DND-41 (cell line): Measurements from ENCODE around the gene WAPL.
"Not testable (repeated sequence)": the region's sequence is repeated elsewhere in the genome, so short reads cannot be mapped to it uniquely, and the experiment has no call there.

Source experiments
- ATAC-seq: fragments of 200-7000 bp; cut with Tn5 transposase; 3 replicates; pipeline ENCODE4 v1.9.1; 2021; ENCODE audit warnings: low read depth; ENCODE audit not compliant: insufficient read depth
- DNase-seq: peaks from one replicate; pipeline ENCODE4 v3.0.0-alpha.2; 2020
- H2AFZ ChIP-seq: 2 replicates; pipeline ENCODE4 v1.6.0; 2012; ENCODE audit warnings: low read depth, low read length
- H3K27ac ChIP-seq: 2 replicates; pipeline ENCODE4 v1.5.1; 2012; ENCODE audit warnings: low read length, inconsistent platforms
- H3K27me3 ChIP-seq: fragments of 200-600 bp; sonication (generic); 2 replicates; pipeline ENCODE4 v1.6.0; 2012; ENCODE audit warnings: low read length, mild to moderate bottlenecking, inconsistent platforms; ENCODE audit not compliant: insufficient read depth, poor library complexity
- H3K36me3 ChIP-seq: 2 replicates; pipeline ENCODE4 v1.5.1; 2012; ENCODE audit warnings: low read length, inconsistent platforms; ENCODE audit not compliant: insufficient read depth
- H3K4me1 ChIP-seq: 2 replicates; pipeline ENCODE4 v1.5.1; 2012; ENCODE audit warnings: mild to moderate bottlenecking, low read length; ENCODE audit not compliant: insufficient read depth
- H3K4me2 ChIP-seq: 2 replicates; pipeline ENCODE4 v1.6.0; 2012; ENCODE audit warnings: mild to moderate bottlenecking, moderate library complexity, low read length, inconsistent platforms; ENCODE audit not compliant: insufficient read depth
- H3K4me3 ChIP-seq, 2 experiments: fragments of 200-600 bp in 1 of 2; shearing (Covaris generic) in 1 of 2; 2 replicates each; pipeline ENCODE4 v1.5.1; 2012 to 2016; ENCODE audit warnings: inconsistent platforms in 2 of 2, low read length in 2 of 2, mild to moderate bottlenecking in 2 of 2, low read depth in 1 of 2, moderate library complexity in 1 of 2
- H3K79me2 ChIP-seq: 2 replicates; pipeline ENCODE4 v1.6.0; 2012; ENCODE audit warnings: low read length, inconsistent platforms; ENCODE audit not compliant: insufficient read depth
- H3K9ac ChIP-seq: 2 replicates; pipeline ENCODE4 v1.6.0; 2012; ENCODE audit warnings: low read depth, mild to moderate bottlenecking, inconsistent platforms, low read length, moderate library complexity
- H3K9me3 ChIP-seq: 2 replicates; pipeline ENCODE4 v1.5.1; 2012; ENCODE audit warnings: low read length, moderate library complexity, mild to moderate bottlenecking, inconsistent platforms; ENCODE audit not compliant: insufficient read depth, severe bottlenecking
- H4K20me1 ChIP-seq: 2 replicates; pipeline ENCODE4 v1.6.0; 2012; ENCODE audit warnings: low read length; ENCODE audit not compliant: insufficient read depth
- CTCF ChIP-seq: IDR thresholded peaks from 2 replicates; pipeline ENCODE4 v1.5.1; 2012; ENCODE audit warnings: borderline replicate concordance, low read length, moderate library complexity, mild to moderate bottlenecking; ENCODE audit not compliant: poor library complexity, severe bottlenecking; ENCODE audit errors: extremely low read depth
- EZH2 ChIP-seq: IDR thresholded peaks from 3 replicates; pipeline ENCODE4 v1.6.1; 2012; ENCODE audit warnings: borderline replicate concordance, low read depth, mild to moderate bottlenecking, moderate library complexity, low read length, inconsistent platforms; ENCODE audit not compliant: severe bottlenecking

The WAPL gene

DNA sequence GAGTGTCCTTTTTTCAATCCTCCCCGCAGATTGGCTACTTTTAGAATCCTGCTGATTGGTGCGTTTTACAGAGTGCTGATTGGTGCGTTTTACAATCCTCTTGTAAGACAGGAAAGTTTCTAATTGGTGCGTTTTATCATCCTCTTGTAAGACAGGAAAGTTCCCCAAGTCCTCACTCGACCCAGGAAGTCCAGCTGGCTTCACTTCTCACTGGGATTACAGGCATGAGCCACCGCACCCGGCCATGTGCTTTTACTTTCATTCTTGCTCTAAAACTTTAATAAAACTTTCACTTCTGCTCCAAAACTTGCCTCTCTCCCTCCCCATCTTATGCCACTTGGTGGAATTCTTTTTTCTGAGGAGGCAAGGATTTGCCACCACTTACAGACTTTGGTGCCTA, 17.0 kb upstream of the WAPL start:
- H4K20me1 ChIP-seq, result no peaks in the 10 kb centered on the region
- no peak for ATAC-seq
- no peak overlapping the region for H3K9ac ChIP-seq
- no peaks in the 10 kb centered on the region for H3K4me1 ChIP-seq
- no peaks in the 10 kb centered on the region for H3K79me2 ChIP-seq
- H3K4me2 ChIP-seq, result no peak overlapping the region
- H3K36me3 ChIP-seq, result no peaks in the 10 kb centered on the region
- H3K4me3 ChIP-seq, result no peak overlapping the region
- DNase-seq, result no peak
- no peak overlapping the region for H2AFZ ChIP-seq
- no peak overlapping the region for H3K27ac ChIP-seq
- H3K27me3 ChIP-seq, result no peaks in the 10 kb centered on the region
- no peaks in the 10 kb centered on the region for H3K9me3 ChIP-seq
- TF ChIP-seq CTCF, result no peak
- no peak for TF ChIP-seq EZH2

DNA sequence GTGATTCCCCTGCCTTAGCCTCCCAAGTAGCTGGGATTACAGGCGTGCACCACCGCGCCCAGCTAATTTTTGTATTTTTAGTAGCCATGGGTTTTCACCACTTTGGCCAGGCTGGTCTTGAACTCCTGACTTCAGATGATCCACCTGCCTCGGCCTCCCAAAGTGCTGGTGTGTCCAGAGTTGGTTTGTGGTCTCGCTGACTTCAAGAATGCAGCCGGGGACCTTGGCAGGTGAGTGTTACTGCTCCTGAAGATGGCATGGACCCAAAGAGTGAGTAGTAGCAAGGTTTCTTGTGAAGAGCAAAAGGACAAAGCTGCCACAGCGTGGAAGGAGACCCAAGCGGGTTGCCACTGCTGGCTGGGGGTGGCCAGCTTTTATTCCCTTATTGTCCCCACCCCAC, 16.4 kb upstream of the WAPL start:
- not testable (repeated sequence) for H3K4me3 ChIP-seq, ATAC-seq, H3K4me1 ChIP-seq

GRCh38 chr10:86536294-86536861, 14.8 kb upstream of the WAPL start:
- no peak overlapping the region for H2AFZ ChIP-seq
- no peaks in the 10 kb centered on the region for H3K36me3 ChIP-seq
- TF ChIP-seq EZH2 (no peak), CTCF (no peak)
- H3K9me3 ChIP-seq, result no peaks in the 10 kb centered on the region
- H3K27ac ChIP-seq, result no peak overlapping the region
- H3K4me2 ChIP-seq, result no peak overlapping the region
- no peak overlapping the region for H3K4me3 ChIP-seq
- H3K9ac ChIP-seq, result no peak overlapping the region
- no peak for DNase-seq
- ATAC-seq, result no peak
- no peaks in the 10 kb centered on the region for H3K79me2 ChIP-seq
- H4K20me1 ChIP-seq, result no peaks in the 10 kb centered on the region
- no peaks in the 10 kb centered on the region for H3K27me3 ChIP-seq
- H3K4me1 ChIP-seq, result no peaks in the 10 kb centered on the region

More for the DNA sequence above, 16.4 kb upstream of the WAPL start:
- not testable (repeated sequence) for H3K27me3 ChIP-seq, H4K20me1 ChIP-seq, H3K9ac ChIP-seq, H2AFZ ChIP-seq, H3K27ac ChIP-seq, H3K79me2 ChIP-seq, H3K36me3 ChIP-seq, DNase-seq, H3K9me3 ChIP-seq, H3K4me2 ChIP-seq

DNA sequence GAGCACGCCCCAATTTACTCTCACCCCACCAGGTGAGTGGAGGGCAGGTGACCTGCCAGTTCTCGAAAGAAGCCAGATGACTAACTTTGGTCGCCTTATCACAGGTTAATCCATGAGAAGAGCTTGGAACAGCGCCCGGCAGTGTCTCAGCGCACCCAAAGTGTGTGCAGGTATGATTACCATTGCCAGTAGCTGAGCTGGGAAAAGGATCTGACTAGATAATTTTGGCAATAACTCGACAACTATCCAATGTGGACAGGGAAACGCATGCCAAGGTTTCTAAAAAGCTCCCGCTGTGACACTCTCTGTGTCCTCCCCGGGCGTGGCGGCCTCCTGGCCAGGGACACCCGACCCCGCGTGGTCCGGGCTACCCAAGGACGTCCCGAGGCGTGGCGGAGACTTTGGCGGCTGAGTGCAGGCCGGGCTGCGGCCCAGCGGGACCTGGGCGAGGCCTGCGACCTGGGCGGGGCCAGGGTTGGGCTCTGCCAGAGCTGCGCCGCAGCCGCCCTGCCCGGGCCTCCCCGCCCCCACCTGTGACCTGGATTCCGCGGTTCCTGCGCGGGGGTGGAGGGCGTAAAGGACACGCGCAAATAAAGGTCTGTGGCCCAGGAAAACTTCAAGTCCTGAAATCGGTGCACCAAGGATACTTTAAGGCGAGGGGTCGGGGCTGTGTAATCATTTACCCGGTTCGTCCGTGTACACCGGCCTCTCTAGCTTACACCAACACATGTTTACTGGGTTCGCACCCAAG, 13.7 kb upstream of the WAPL start:
- Histone ChIP-seq H2AFZ (no peak overlapping the region), H4K20me1 (no peaks in the 10 kb centered on the region), H3K36me3 (no peaks in the 10 kb centered on the region), H3K4me2 (no peak overlapping the region), H3K27me3 (no peaks in the 10 kb centered on the region), H3K9me3 (no peaks in the 10 kb centered on the region), H3K79me2 (no peaks in the 10 kb centered on the region), H3K9ac (no peak overlapping the region), H3K4me3 (no peak overlapping the region), H3K4me1 (no peaks in the 10 kb centered on the region), H3K27ac (no peak overlapping the region)
- TF ChIP-seq EZH2, result no peak
- no peak for TF ChIP-seq CTCF
- no peak for DNase-seq
- no peak for ATAC-seq
